Tibial artery (tissue), 4 donors: ENCODE measurements around the gene TWSG1.
"Not testable (repeated sequence)": the region's sequence is repeated elsewhere in the genome, so short reads cannot be mapped to it uniquely, and the experiment has no call there.

ENCODE experiments used
- DNase-seq, 2 donors: peaks; one replicate each; pipeline ENCODE4 v3.0.0-alpha.2; 2019
- H3K27ac ChIP-seq, 2 donors: fragments of 200-600 bp; sonication (generic) in 1 of 2; 1 replicate in 1 of 2; 2 replicates in 1 of 2; pipeline ENCODE4 v1.5.1; 2018 to 2019; ENCODE audit warnings: mild to moderate bottlenecking in 1 of 2
- H3K27me3 ChIP-seq, 2 donors: fragments of 200-600 bp; sonication (generic) in 1 of 2; one replicate each; pipeline versions ENCODE4 v1.5.1 to v1.6.0; 2016 to 2019
- H3K36me3 ChIP-seq, 3 donors: fragments of 200-600 bp; sonication (generic) in 2 of 3; one replicate each; pipeline ENCODE4 v1.5.1; 2016 to 2019; ENCODE audit warnings: mild to moderate bottlenecking in 2 of 3
- H3K4me1 ChIP-seq, 4 donors: fragments of 200-600 bp; sonication (generic) in 2 of 4; 1 replicate in 3 of 4; 2 replicates in 1 of 4; pipeline ENCODE4 v1.5.1; 2016 to 2019
- H3K4me3 ChIP-seq, 2 donors: fragments of 200-600 bp; sonication (generic) in 1 of 2; 1 replicate in 1 of 2; 2 replicates in 1 of 2; pipeline ENCODE4 v1.5.1; 2018 to 2019; ENCODE audit warnings: mild to moderate bottlenecking in 2 of 2
- H3K9me3 ChIP-seq, 3 donors: fragments of 200-600 bp; sonication (generic) in 1 of 3; one replicate each; pipeline ENCODE4 v1.5.1; 2016 to 2019
- CTCF ChIP-seq, 2 experiments: fragments of 200-600 bp in 1 of 2; fragments of 450-650 bp in 1 of 2; IDR thresholded peaks; one replicate each; pipeline ENCODE4 v1.5.1; 2017 to 2019; ENCODE audit warnings: antibody characterized with exemption in 2 of 2, mild to moderate bottlenecking in 1 of 2, moderate library complexity in 1 of 2
- intact Hi-C: fragments of 100-400 bp; cut with DNase I; formaldehyde crosslinking; loops from one replicate; pipeline ENCODE4 v1.15.0; 2023; ENCODE audit warnings: low total_unique reads

The TWSG1 gene

GRCh38 chr18:9428301-9428706, 93.7 kb downstream of the TWSG1 start:
- intact Hi-C loops, result no loop called here
- no peak for DNase-seq
- H3K27ac ChIP-seq, result no peak overlapping the region

GRCh38 chr18:9428862-9429661, 94.5 kb downstream of the TWSG1 start:
- intact Hi-C loops, result no loop called here
- H3K27ac ChIP-seq, result no peak overlapping the region
- no peaks in the 10 kb centered on the region for H3K4me1 ChIP-seq
- DNase-seq, result no peak
- TF ChIP-seq CTCF (IDR thresholded peaks at IDR 0.05), result no peak
- no peaks in the 10 kb centered on the region for H3K36me3 ChIP-seq
- H3K27me3 ChIP-seq, result no peaks in the 10 kb centered on the region
- H3K9me3 ChIP-seq, result no peaks in the 10 kb centered on the region
- H3K4me3 ChIP-seq, result no peak overlapping the region

More at GRCh38 chr18:9428301-9428706, 93.7 kb downstream of the TWSG1 start:
- Histone ChIP-seq H3K4me3 (no peak overlapping the region), H3K9me3 (no peaks in the 10 kb centered on the region), H3K4me1 (no peaks in the 10 kb centered on the region), H3K36me3 (no peaks in the 10 kb centered on the region), H3K27me3 (no peaks in the 10 kb centered on the region)
- no peak for TF ChIP-seq CTCF (IDR thresholded peaks at IDR 0.05)

- no peaks in the 10 kb centered on the region for H3K9me3 ChIP-seq
- no peak for TF ChIP-seq CTCF (IDR thresholded peaks at IDR 0.05)
- no peaks in the 10 kb centered on the region for H3K36me3 ChIP-seq
- H3K27ac ChIP-seq, result no peak overlapping the region
- DNase-seq, result no peak
- H3K4me1 ChIP-seq, result no peaks in the 10 kb centered on the region
- no peak overlapping the region for H3K4me3 ChIP-seq
- H3K27me3 ChIP-seq, result no peaks in the 10 kb centered on the region
- intact Hi-C loops, result no loop called here
Measured at GRCh38 chr18:9429662-9429993, 95.1 kb downstream of the TWSG1 start.

- intact Hi-C loops, H3K27me3 ChIP-seq, H3K27ac ChIP-seq, H3K4me3 ChIP-seq, H3K4me1 ChIP-seq, DNase-seq, H3K36me3 ChIP-seq, H3K9me3 ChIP-seq: not testable (repeated sequence)
Measured at GRCh38 chr18:9430315-9430714, 95.7 kb downstream of the TWSG1 start.

- no peak for TF ChIP-seq CTCF (IDR thresholded peaks at IDR 0.05)
- H3K36me3 ChIP-seq, result no peaks in the 10 kb centered on the region
- intact Hi-C loops, result no loop called here
Measured at GRCh38 chr18:9431296-9431695, 96.7 kb downstream of the TWSG1 start.

GRCh38 chr18:9433122-9433521, 98.5 kb downstream of the TWSG1 start:
- H3K27me3 ChIP-seq, DNase-seq, H3K36me3 ChIP-seq, intact Hi-C loops, H3K4me1 ChIP-seq, H3K27ac ChIP-seq, H3K4me3 ChIP-seq, H3K9me3 ChIP-seq: not testable (repeated sequence)

More at GRCh38 chr18:9431296-9431695, 96.7 kb downstream of the TWSG1 start:
- Histone ChIP-seq H3K27ac (no peak overlapping the region), H3K4me3 (no peak overlapping the region), H3K4me1 (no peaks in the 10 kb centered on the region), H3K27me3 (no peaks in the 10 kb centered on the region), H3K9me3 (no peaks in the 10 kb centered on the region)
- no peak for DNase-seq
